Fibroblast of villous mesenchyme (primary cell): ENCODE results near the gene RAB4A. TPM values are rescaled to one million over a fixed set of nuclear protein-coding genes. Genes with fewer than 3 reads are reported as not detected.

ENCODE experiments used
- DNase-seq: peaks from one replicate; pipeline ENCODE4 v3.0.0-alpha.2; 2010; ENCODE audit warnings: low read depth
- H3K4me3 ChIP-seq: 2 replicates; pipeline ENCODE4 v1.5.1; 2011; ENCODE audit warnings: low read depth, mild to moderate bottlenecking, low read length
- CTCF ChIP-seq: IDR thresholded peaks from 2 replicates; pipeline ENCODE4 v1.5.1; 2012; ENCODE audit warnings: low read depth, mild to moderate bottlenecking, low read length; ENCODE audit not compliant: insufficient read depth
- total RNA-seq: library from RNA; depleted of rRNA; stranded (reverse); fragments of >200 nt; gene quantifications from 2 replicates; pipeline ENCODE4 v1.2.3, GENCODE V29; 2012

RAB4A gene
- total RNA-seq, 1 donor = 18.6 TPM

DNA sequence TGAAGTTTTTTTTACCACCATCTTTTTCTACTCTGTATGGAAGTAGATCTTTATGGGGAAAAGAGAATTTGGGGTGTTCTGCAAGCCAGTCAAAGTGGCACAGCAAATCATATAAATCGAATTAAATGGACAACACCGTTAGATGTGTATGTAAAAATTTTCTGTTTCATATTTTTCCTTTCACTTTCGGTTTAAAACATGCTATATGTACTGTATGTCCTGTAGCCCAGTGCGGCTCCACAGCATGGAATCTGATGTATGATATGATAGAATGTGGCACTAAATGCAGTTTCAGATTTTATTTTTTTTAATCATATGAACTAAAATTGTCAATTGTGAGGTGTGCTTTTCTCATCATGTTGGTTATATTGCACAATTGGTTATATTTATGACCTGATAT lies 32.9 kb downstream of the RAB4A start:
- no peak for DNase-seq
- no peak for TF ChIP-seq CTCF
- no peak overlapping the region for H3K4me3 ChIP-seq

DNA sequence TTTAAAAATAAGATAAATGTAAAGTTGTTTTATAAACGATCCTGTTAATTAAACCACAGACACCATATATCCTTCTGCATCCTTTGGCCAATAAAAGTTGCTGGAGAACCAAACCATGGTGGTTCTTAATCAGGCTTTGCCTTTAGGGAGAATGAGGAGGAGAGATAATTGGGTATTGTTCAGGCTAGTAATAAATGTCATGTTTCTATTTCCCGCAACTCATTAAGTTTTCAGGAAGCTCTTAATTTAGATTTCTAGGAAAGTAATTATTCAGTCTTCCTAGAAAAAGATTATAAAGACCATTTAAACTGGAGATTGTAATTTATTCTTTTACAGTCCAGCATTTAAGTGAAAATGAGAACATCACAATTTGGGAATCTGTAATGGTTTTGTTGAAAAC lies 34.5 kb downstream of the RAB4A start:
- TF ChIP-seq CTCF = no peak
- no peak for DNase-seq
- H3K4me3 ChIP-seq = no peak overlapping the region

GRCh38 chr1:229309074-229309473 lies 38.2 kb downstream of the RAB4A start:
- H3K4me3 ChIP-seq = no peak overlapping the region
- DNase-seq = no peak
- no peak for TF ChIP-seq CTCF

GRCh38 chr1:229309684-229310083 lies 38.8 kb downstream of the RAB4A start:
- no peak for TF ChIP-seq CTCF
- no peak overlapping the region for H3K4me3 ChIP-seq
- DNase-seq = no peak

- no peak for TF ChIP-seq CTCF
- DNase-seq = no peak
- H3K4me3 ChIP-seq = no peak overlapping the region
Observed at GRCh38 chr1:229310833-229311232, 39.9 kb downstream of the RAB4A start.

- TF ChIP-seq CTCF = no peak
- DNase-seq = no peak
- H3K4me3 ChIP-seq = no peak overlapping the region
Observed at GRCh38 chr1:229316166-229316565, 45.3 kb downstream of the RAB4A start.

DNA sequence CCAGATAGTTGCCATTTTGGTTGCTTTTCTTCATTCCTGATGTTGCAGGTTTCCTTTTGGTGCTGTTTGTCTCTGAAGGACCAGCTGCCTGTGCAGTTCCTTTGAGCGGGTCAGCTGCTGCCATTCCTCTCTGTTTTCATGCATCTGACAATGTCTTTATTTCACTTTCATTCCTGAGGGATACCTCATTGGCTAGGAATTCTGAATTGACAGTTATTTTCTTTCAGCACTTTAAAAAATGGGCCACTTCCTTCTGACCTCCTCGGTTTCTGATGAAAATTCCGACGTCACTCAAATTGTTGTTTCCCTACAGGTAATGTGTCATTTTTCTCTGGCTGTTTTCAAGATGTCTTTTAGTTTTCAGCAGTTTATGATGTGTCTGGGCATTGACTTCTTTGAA lies 47.1 kb downstream of the RAB4A start:
- TF ChIP-seq CTCF = no peak
- DNase-seq = peak; percentile 16
- H3K4me3 ChIP-seq = no peak overlapping the region
